ENCODE results near the gene SLC7A11. TPM values are rescaled to one million over a fixed set of nuclear protein-coding genes. Genes with fewer than 3 reads are reported as not detected.

Gene SLC7A11
- total and polyA plus RNA-seq, 5 donors from 2014 or later = 0.02 to 0.07 TPM; not detected in 3

GRCh38 chr4:138205531-138206233 lies 36.5 kb downstream of the SLC7A11 start:
- no peaks in the 10 kb centered on the region for H3K36me3 Mint-ChIP-seq
- no peak overlapping the region for H3K4me3 Mint-ChIP-seq
- no peaks in the 10 kb centered on the region for H3K4me1 Mint-ChIP-seq
- Histone ChIP-seq H3K27ac (ENCODE audit: insufficient read depth, low read length, poor library complexity, severe bottlenecking) (no peak overlapping the region), H3K4me1 (ENCODE audit: control insufficient read depth, insufficient read depth, low read length, poor library complexity, severe bottlenecking) (no peaks in the 10 kb centered on the region), H3K4me3 (ENCODE audit: low read depth, low read length) (no peak overlapping the region), H3K9me3 (ENCODE audit: control insufficient read depth in 2 of 2, low read length in 2 of 2) (no peaks in the 10 kb centered on the region), H3K27me3 (ENCODE audit: control insufficient read depth, insufficient read depth, low read length) (no peaks in the 10 kb centered on the region), H3K36me3 (ENCODE audit: control insufficient read depth, insufficient read depth, low read length) (no peaks in the 10 kb centered on the region)
- DNase-seq = no peak
- no peaks in the 10 kb centered on the region for H3K27me3 Mint-ChIP-seq
- ATAC-seq (ENCODE audit: low read depth in 2 of 2) = no peak
- peaks cover 0 to 5% (median 1%) of the 10 kb centered on the region in 7 donors for H3K9me3 Mint-ChIP-seq
- H3K27ac Mint-ChIP-seq = peak overlapping the region in 1 of 3 donors; percentile 17

GRCh38 chr4:138204507-138204906 lies 37.6 kb downstream of the SLC7A11 start:
- Mint-ChIP-seq H3K9me3 (peaks cover 0 to 9% (median 2%) of the 10 kb centered on the region in 7 donors), H3K27me3 (no peaks in the 10 kb centered on the region), H3K36me3 (no peaks in the 10 kb centered on the region), H3K4me3 (no peak overlapping the region), H3K4me1 (no peaks in the 10 kb centered on the region), H3K27ac (no peak overlapping the region)
- Histone ChIP-seq H3K27ac (ENCODE audit: insufficient read depth, low read length, poor library complexity, severe bottlenecking) (no peak overlapping the region), H3K4me3 (ENCODE audit: low read depth, low read length) (no peak overlapping the region), H3K4me1 (ENCODE audit: control insufficient read depth, insufficient read depth, low read length, poor library complexity, severe bottlenecking) (no peaks in the 10 kb centered on the region), H3K27me3 (ENCODE audit: control insufficient read depth, insufficient read depth, low read length) (no peaks in the 10 kb centered on the region), H3K9me3 (ENCODE audit: control insufficient read depth in 2 of 2, low read length in 2 of 2) (no peaks in the 10 kb centered on the region), H3K36me3 (ENCODE audit: control insufficient read depth, insufficient read depth, low read length) (no peaks in the 10 kb centered on the region)
- DNase-seq (no peak), ATAC-seq (ENCODE audit: low read depth in 2 of 2) (no peak)

GRCh38 chr4:138202686-138203085 lies 39.5 kb downstream of the SLC7A11 start:
- no peaks in the 10 kb centered on the region for H3K36me3 ChIP-seq (ENCODE audit: control insufficient read depth, insufficient read depth, low read length)
- Mint-ChIP-seq H3K36me3 (no peaks in the 10 kb centered on the region), H3K4me3 (no peak overlapping the region), H3K4me1 (no peaks in the 10 kb centered on the region), H3K27me3 (no peaks in the 10 kb centered on the region), H3K27ac (no peak overlapping the region), H3K9me3 (peaks cover 0 to 9% (median 2%) of the 10 kb centered on the region in 7 donors)
- ATAC-seq (ENCODE audit: low read depth in 2 of 2) (no peak), DNase-seq (no peak)
- H3K9me3 ChIP-seq (ENCODE audit: control insufficient read depth in 2 of 2, low read length in 2 of 2) = no peaks in the 10 kb centered on the region
- H3K4me1 ChIP-seq (ENCODE audit: control insufficient read depth, insufficient read depth, low read length, poor library complexity, severe bottlenecking) = no peaks in the 10 kb centered on the region
- no peak overlapping the region for H3K27ac ChIP-seq (ENCODE audit: insufficient read depth, low read length, poor library complexity, severe bottlenecking)
- no peak overlapping the region for H3K4me3 ChIP-seq (ENCODE audit: low read depth, low read length)
- H3K27me3 ChIP-seq (ENCODE audit: control insufficient read depth, insufficient read depth, low read length) = no peaks in the 10 kb centered on the region

- Histone ChIP-seq H3K4me3 (ENCODE audit: low read depth, low read length) (no peak overlapping the region), H3K4me1 (ENCODE audit: control insufficient read depth, insufficient read depth, low read length, poor library complexity, severe bottlenecking) (no peaks in the 10 kb centered on the region), H3K27me3 (ENCODE audit: control insufficient read depth, insufficient read depth, low read length) (no peaks in the 10 kb centered on the region), H3K36me3 (ENCODE audit: control insufficient read depth, insufficient read depth, low read length) (no peaks in the 10 kb centered on the region), H3K27ac (ENCODE audit: insufficient read depth, low read length, poor library complexity, severe bottlenecking) (no peak overlapping the region), H3K9me3 (ENCODE audit: control insufficient read depth in 2 of 2, low read length in 2 of 2) (no peaks in the 10 kb centered on the region)
- no peak for DNase-seq
- Mint-ChIP-seq H3K9me3 (peaks cover 0 to 9% (median 1%) of the 10 kb centered on the region in 7 donors), H3K27me3 (no peaks in the 10 kb centered on the region), H3K4me1 (no peaks in the 10 kb centered on the region), H3K27ac (no peak overlapping the region), H3K36me3 (no peaks in the 10 kb centered on the region), H3K4me3 (no peak overlapping the region)
- ATAC-seq (ENCODE audit: low read depth in 2 of 2) = no peak
These were observed 41.9 kb downstream of the SLC7A11 start for GRCh38 chr4:138200236-138200590.

GRCh38 chr4:138199568-138200235 lies 42.4 kb downstream of the SLC7A11 start:
- ATAC-seq (ENCODE audit: low read depth in 2 of 2) = no peak
- Mint-ChIP-seq H3K27me3 (no peaks in the 10 kb centered on the region), H3K9me3 (peaks cover 0 to 9% (median 1%) of the 10 kb centered on the region in 7 donors), H3K27ac (no peak overlapping the region), H3K4me1 (no peaks in the 10 kb centered on the region), H3K36me3 (no peaks in the 10 kb centered on the region), H3K4me3 (no peak overlapping the region)
- no peaks in the 10 kb centered on the region for H3K4me1 ChIP-seq (ENCODE audit: control insufficient read depth, insufficient read depth, low read length, poor library complexity, severe bottlenecking)
- H3K27me3 ChIP-seq (ENCODE audit: control insufficient read depth, insufficient read depth, low read length) = no peaks in the 10 kb centered on the region
- no peak overlapping the region for H3K4me3 ChIP-seq (ENCODE audit: low read depth, low read length)
- H3K36me3 ChIP-seq (ENCODE audit: control insufficient read depth, insufficient read depth, low read length) = no peaks in the 10 kb centered on the region
- no peaks in the 10 kb centered on the region for H3K9me3 ChIP-seq (ENCODE audit: control insufficient read depth in 2 of 2, low read length in 2 of 2)
- no peak overlapping the region for H3K27ac ChIP-seq (ENCODE audit: insufficient read depth, low read length, poor library complexity, severe bottlenecking)
- DNase-seq = no peak

GRCh38 chr4:138196153-138196552 lies 46.0 kb downstream of the SLC7A11 start:
- no peaks in the 10 kb centered on the region for H3K9me3 ChIP-seq (ENCODE audit: control insufficient read depth in 2 of 2, low read length in 2 of 2)
- H3K36me3 ChIP-seq (ENCODE audit: control insufficient read depth, insufficient read depth, low read length) = no peaks in the 10 kb centered on the region

GRCh38 chr4:138193963-138194362 lies 48.2 kb downstream of the SLC7A11 start:
- H3K9me3 Mint-ChIP-seq = peaks cover 0 to 5% (median 2%) of the 10 kb centered on the region in 7 donors
- no peaks in the 10 kb centered on the region for H3K4me1 Mint-ChIP-seq
- H3K27me3 ChIP-seq (ENCODE audit: control insufficient read depth, insufficient read depth, low read length) = no peaks in the 10 kb centered on the region
- H3K4me1 ChIP-seq (ENCODE audit: control insufficient read depth, insufficient read depth, low read length, poor library complexity, severe bottlenecking) = no peaks in the 10 kb centered on the region
- no peak overlapping the region for H3K27ac ChIP-seq (ENCODE audit: insufficient read depth, low read length, poor library complexity, severe bottlenecking)
- no peak overlapping the region for H3K4me3 Mint-ChIP-seq
- no peak overlapping the region for H3K27ac Mint-ChIP-seq
- H3K27me3 Mint-ChIP-seq = no peaks in the 10 kb centered on the region
- DNase-seq (no peak), ATAC-seq (ENCODE audit: low read depth in 2 of 2) (no peak)
- no peaks in the 10 kb centered on the region for H3K36me3 ChIP-seq (ENCODE audit: control insufficient read depth, insufficient read depth, low read length)
- H3K36me3 Mint-ChIP-seq = no peaks in the 10 kb centered on the region
- H3K4me3 ChIP-seq (ENCODE audit: low read depth, low read length) = no peak overlapping the region
- H3K9me3 ChIP-seq (ENCODE audit: control insufficient read depth in 2 of 2, low read length in 2 of 2) = no peaks in the 10 kb centered on the region

More at GRCh38 chr4:138196153-138196552, 46.0 kb downstream of the SLC7A11 start:
- Mint-ChIP-seq H3K36me3 (no peaks in the 10 kb centered on the region), H3K27me3 (no peaks in the 10 kb centered on the region), H3K27ac (no peak overlapping the region), H3K4me1 (no peaks in the 10 kb centered on the region), H3K4me3 (no peak overlapping the region), H3K9me3 (peaks cover 0 to 4% (median 2%) of the 10 kb centered on the region in 7 donors)
- no peak for ATAC-seq (ENCODE audit: low read depth in 2 of 2)
- no peak for DNase-seq
- H3K27ac ChIP-seq (ENCODE audit: insufficient read depth, low read length, poor library complexity, severe bottlenecking) = no peak overlapping the region
- no peaks in the 10 kb centered on the region for H3K27me3 ChIP-seq (ENCODE audit: control insufficient read depth, insufficient read depth, low read length)
- no peak overlapping the region for H3K4me3 ChIP-seq (ENCODE audit: low read depth, low read length)
- no peaks in the 10 kb centered on the region for H3K4me1 ChIP-seq (ENCODE audit: control insufficient read depth, insufficient read depth, low read length, poor library complexity, severe bottlenecking)

GRCh38 chr4:138192113-138192512 lies 50.0 kb downstream of the SLC7A11 start:
- no peak overlapping the region for H3K4me3 ChIP-seq (ENCODE audit: low read depth, low read length)
- Mint-ChIP-seq H3K36me3 (no peaks in the 10 kb centered on the region), H3K27ac (no peak overlapping the region), H3K4me3 (no peak overlapping the region), H3K4me1 (no peaks in the 10 kb centered on the region), H3K9me3 (peaks cover 0 to 5% (median 2%) of the 10 kb centered on the region in 7 donors), H3K27me3 (no peaks in the 10 kb centered on the region)
- DNase-seq = no peak
- no peaks in the 10 kb centered on the region for H3K4me1 ChIP-seq (ENCODE audit: control insufficient read depth, insufficient read depth, low read length, poor library complexity, severe bottlenecking)
- no peaks in the 10 kb centered on the region for H3K36me3 ChIP-seq (ENCODE audit: control insufficient read depth, insufficient read depth, low read length)
- no peaks in the 10 kb centered on the region for H3K9me3 ChIP-seq (ENCODE audit: control insufficient read depth in 2 of 2, low read length in 2 of 2)
- no peak overlapping the region for H3K27ac ChIP-seq (ENCODE audit: insufficient read depth, low read length, poor library complexity, severe bottlenecking)
- H3K27me3 ChIP-seq (ENCODE audit: control insufficient read depth, insufficient read depth, low read length) = no peaks in the 10 kb centered on the region
- no peak for ATAC-seq (ENCODE audit: low read depth in 2 of 2)
